ENCODE data around the gene MRPL27. TPM values are rescaled to one million over a fixed set of nuclear protein-coding genes. Genes with fewer than 3 reads are reported as not detected.

The MRPL27 gene
- total and polyA plus RNA-seq, 2 of the 4 experiments (the other 2 are of a cell fraction) = 176 to 202 TPM

GRCh38 chr17:50365165-50365564, 7.8 kb downstream of the MRPL27 start:
- CTCF ChIA-PET = interaction anchor here (0.6 kb wide), 1 partner anchor 131 kb away, joined by 4 read pairs; no protein-coding TSS in a partner anchor
- in situ Hi-C loops (cut with MboI; ENCODE audit: low sequenced_read_pairs) = no loop called here
- H2AK9ac ChIP-seq (replicated peaks; ENCODE audit: low read depth, low read length, poor library complexity) = no peak overlapping the region
- no peak overlapping the region for H4K91ac ChIP-seq (ENCODE audit: insufficient read depth, low read depth, low read length)
- no peak overlapping the region for H3K4ac ChIP-seq (ENCODE audit: low read depth, low read length)
- peaks cover 11% of the 10 kb centered on the region for H3K4me1 ChIP-seq (ENCODE audit: control insufficient read depth, insufficient read depth, low read length)
- dilution Hi-C loops (cut with HindIII; ENCODE audit: low sequenced_read_pairs, unreplicated experiment) = no loop called here
- H4K5ac ChIP-seq (ENCODE audit: low read depth, low read length) = no peak overlapping the region
- DNase-seq (no peak), ATAC-seq (ENCODE audit: low read depth) (no peak)
- H3K18ac ChIP-seq (ENCODE audit: low read depth, low read length) = no peak overlapping the region
- no peak overlapping the region for H2BK15ac ChIP-seq (ENCODE audit: low read depth, low read length)
- H3K56ac ChIP-seq (ENCODE audit: extremely low read depth, insufficient read depth, low read length) = no peak overlapping the region
- H3K14ac ChIP-seq (replicated peaks; ENCODE audit: low read depth, low read length) = no peak overlapping the region
- H3K9me3 ChIP-seq (ENCODE audit: control insufficient read depth, insufficient read depth, low read length) = no peaks in the 10 kb centered on the region
- H2BK20ac ChIP-seq (ENCODE audit: low read depth, low read length) = no peak overlapping the region
- H2AFZ ChIP-seq (replicated peaks; ENCODE audit: low read length, poor library complexity) = no peak overlapping the region
- H2BK5ac ChIP-seq (ENCODE audit: low read depth, low read length, poor library complexity, severe bottlenecking) = no peak overlapping the region
- no CpG with 5 or more reads among the region's 2 CpGs for WGBS, 2 experiments (ENCODE audit: extremely low coverage in 2 of 2, insufficient read length in 1 of 2)
- TF ChIP-seq FOS (IDR thresholded peaks at IDR 0.05; ENCODE audit: low read depth, low read length) = no peak
- TF ChIP-seq SMC3 (IDR thresholded peaks at IDR 0.05; ENCODE audit: low read depth, low read length) = no peak
- no peak for TF ChIP-seq ELK1 (IDR thresholded peaks at IDR 0.05; ENCODE audit: borderline replicate concordance, low read depth, low read length)
- TF ChIP-seq CEBPB (IDR thresholded peaks at IDR 0.05; ENCODE audit: low read depth, low read length) = no peak
- TF ChIP-seq RFX5 (IDR thresholded peaks at IDR 0.05; ENCODE audit: low read depth, low read length) = no peak
- no peak for TF ChIP-seq POLR2A (IDR thresholded peaks at IDR 0.05; ENCODE audit: low read depth, low read length)
- no peak for TF ChIP-seq RCOR1 (IDR thresholded peaks at IDR 0.05; ENCODE audit: insufficient replicate concordance, low read length)
- no peak for TF ChIP-seq RAD21 (IDR thresholded peaks at IDR 0.05; ENCODE audit: low read length)
- TF ChIP-seq CHD1 (IDR thresholded peaks at IDR 0.05; ENCODE audit: low read depth, low read length) = no peak
- TF ChIP-seq MAFK (IDR thresholded peaks at IDR 0.05; ENCODE audit: low read depth, low read length) = no peak
- no peak for TF ChIP-seq MAZ (IDR thresholded peaks at IDR 0.05; ENCODE audit: borderline replicate concordance, low read depth, low read length)
- no peak for TF ChIP-seq USF2 (IDR thresholded peaks at IDR 0.05; ENCODE audit: low read depth, low read length)
- no peak for TF ChIP-seq CTCF (conservative IDR thresholded peaks at IDR 0.05; ENCODE audit: low read depth, low read length)
- no peaks in the 10 kb centered on the region for H3K27me3 ChIP-seq (ENCODE audit: control insufficient read depth, insufficient read depth, low read length)
- no peak overlapping the region for H3K9ac ChIP-seq (ENCODE audit: low read depth, low read length)
- H3K79me1 ChIP-seq (ENCODE audit: low read depth in 1 of 2, low read length in 2 of 2) = peaks cover 7 to 37% of the 10 kb centered on the region in 2 experiments
- no peak overlapping the region for H3K23ac ChIP-seq (ENCODE audit: low read depth, low read length)
- H2AK5ac ChIP-seq (ENCODE audit: low read depth, low read length) = no peak overlapping the region
- no peak overlapping the region for H3K4me2 ChIP-seq (ENCODE audit: low read depth, low read length)
- no peak overlapping the region for H2BK120ac ChIP-seq (ENCODE audit: low read depth, low read length)
- peaks cover 44% of the 10 kb centered on the region for H3K36me3 ChIP-seq (ENCODE audit: control insufficient read depth, insufficient read depth, low read length)
- H3K9me1 ChIP-seq (ENCODE audit: insufficient read depth, low read length) = peaks cover 11% of the 10 kb centered on the region; the same call in 1 of the 2 replicates
- intact Hi-C loops (cut with micrococcal nuclease) = no loop called here
- no TSS peak for BruUV-seq (replicated peaks)
- POLR2A ChIA-PET (ENCODE audit: unreplicated experiment) = no interaction called here
- peaks cover 22% of the 10 kb centered on the region; the same call in 1 of the 2 replicates for H4K20me1 ChIP-seq (ENCODE audit: insufficient read depth, low read length)
- no peak overlapping the region for H3K27ac ChIP-seq (ENCODE audit: insufficient read depth, low read length)
- no peak overlapping the region for H3K4me3 ChIP-seq (ENCODE audit: insufficient read depth, low read depth, low read length)
- no peak overlapping the region for H4K8ac ChIP-seq (ENCODE audit: low read depth in 2 of 2, low read length in 2 of 2)
